ENCODE data around the gene OR4K14.
"Not testable (repeated sequence)": the region's sequence is repeated elsewhere in the genome, so short reads cannot be mapped to it uniquely, and the experiment has no call there.

Gene OR4K14, protein sequence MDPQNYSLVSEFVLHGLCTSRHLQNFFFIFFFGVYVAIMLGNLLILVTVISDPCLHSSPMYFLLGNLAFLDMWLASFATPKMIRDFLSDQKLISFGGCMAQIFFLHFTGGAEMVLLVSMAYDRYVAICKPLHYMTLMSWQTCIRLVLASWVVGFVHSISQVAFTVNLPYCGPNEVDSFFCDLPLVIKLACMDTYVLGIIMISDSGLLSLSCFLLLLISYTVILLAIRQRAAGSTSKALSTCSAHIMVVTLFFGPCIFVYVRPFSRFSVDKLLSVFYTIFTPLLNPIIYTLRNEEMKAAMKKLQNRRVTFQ

DNA sequence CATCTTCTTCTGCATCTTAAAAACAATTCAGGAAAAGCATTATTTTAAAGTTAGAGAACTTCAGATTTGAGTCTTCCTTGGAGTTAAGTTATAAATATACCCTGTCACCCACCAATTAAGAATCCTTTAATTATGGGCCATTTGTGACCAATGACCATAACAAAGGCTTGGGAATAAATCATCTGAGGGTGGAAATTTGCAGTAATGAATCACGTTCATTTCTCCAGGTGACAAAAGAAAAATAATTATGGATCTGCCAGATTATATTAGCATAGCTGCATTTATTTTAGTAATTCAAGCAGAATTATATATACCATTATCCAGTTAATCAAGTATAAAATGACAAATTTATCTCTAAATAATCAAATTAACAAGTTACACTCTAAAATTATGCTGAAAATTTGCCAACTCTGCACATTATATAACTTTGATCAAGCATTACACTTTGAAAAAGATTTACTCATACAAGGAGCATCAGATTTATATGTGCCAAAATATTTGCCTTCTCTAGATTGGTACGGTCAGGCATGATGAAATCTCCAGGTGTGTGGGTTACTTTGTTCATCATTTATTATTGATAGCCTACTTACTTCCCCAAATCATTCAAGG, at the start of gene OR4K14:
OR4K14 (minus strand) TSS at position 51 of the 609 bp plus-strand sequence. CDS start 4,114 bp downstream, outside the sequence.
- no peak for DNase-seq

DNA sequence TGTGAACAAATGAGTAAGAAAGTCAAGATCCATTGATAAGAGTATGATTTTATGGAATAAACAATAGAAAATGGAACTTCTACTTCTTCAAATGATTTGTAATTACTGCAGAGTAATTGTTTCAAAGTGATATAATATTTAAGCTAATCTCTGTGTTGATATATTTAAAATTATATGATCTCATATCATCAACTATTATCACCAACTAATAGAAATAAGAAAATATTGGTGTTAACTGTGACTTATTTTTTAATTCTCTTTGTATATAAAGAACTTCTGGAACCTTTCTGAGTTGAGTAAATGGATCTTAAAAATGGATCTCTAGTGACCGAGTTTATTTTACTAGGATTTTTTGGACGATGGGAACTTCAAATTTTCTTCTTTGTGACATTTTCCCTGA, 40.6 kb upstream of the OR4K14 start, which contains the start of gene OR4L1:
OR4L1 (plus strand) TSS at position 301 of the 400 bp plus-strand sequence; CDS start at position 301, 0 bp downstream.
- no peak for DNase-seq

DNA sequence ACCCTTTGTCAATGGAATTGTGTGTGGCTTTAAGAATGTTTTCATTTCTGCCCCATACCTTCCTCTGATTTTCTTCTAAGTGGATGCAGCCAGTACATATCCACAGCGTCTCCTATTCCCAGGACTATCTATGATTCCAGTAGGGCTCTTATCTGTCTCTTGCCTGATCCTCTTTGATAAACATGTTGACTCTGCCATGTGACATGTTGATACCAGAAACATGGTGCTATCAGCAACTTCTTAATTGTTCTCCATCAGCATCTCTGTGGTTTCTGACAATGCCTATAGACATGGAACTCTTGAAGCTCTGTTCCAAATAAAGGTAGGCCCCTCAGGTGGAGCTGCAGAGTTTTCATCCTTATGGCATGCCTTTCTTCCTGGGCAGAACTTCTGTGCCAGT, 29.1 kb upstream of the OR4K14 start:
- DNase-seq = no peak

DNA sequence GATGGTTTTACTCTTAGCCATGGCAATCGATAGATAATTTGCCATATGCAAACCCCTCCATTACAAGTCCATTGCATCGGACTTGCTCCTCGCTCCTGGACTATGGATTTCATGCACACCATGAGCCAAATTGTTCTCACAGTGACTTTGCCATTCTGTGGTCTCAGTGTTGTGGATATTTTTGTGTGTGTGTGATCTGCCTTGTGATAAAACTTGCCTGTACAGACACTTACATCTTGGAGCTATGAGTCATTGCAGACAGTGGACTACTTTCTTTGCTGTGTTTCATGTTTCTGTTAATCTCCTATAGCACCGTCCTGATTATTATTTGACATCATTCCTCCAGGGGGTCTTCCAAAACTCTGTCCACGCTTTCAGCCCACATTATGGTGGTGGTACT, 25.1 kb upstream of the OR4K14 start:
- DNase-seq = no peak

DNA sequence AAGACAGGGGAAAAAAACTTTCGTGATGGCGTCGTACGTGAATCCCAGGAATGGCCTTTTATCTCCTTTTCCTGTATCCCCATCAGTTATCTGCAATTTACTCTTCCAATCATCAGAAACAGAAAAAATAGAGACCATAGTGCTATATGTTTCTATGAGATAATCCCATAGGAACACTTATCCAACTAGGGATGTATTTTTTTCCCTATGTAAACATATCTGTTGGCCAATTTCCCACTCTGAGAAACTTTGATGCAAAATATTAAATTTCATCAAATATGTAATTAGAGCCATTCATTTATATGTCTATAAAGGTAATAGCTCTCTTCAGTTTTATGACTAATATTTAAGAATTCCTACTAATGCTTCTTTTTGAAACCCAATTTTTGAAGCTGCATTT, 16.8 kb upstream of the OR4K14 start, which contains the start of gene OR4K13:
OR4K13 (minus strand) TSS at position 101 of the 400 bp plus-strand sequence. CDS start 1,280 bp downstream, outside the sequence.
- DNase-seq = no peak

DNA sequence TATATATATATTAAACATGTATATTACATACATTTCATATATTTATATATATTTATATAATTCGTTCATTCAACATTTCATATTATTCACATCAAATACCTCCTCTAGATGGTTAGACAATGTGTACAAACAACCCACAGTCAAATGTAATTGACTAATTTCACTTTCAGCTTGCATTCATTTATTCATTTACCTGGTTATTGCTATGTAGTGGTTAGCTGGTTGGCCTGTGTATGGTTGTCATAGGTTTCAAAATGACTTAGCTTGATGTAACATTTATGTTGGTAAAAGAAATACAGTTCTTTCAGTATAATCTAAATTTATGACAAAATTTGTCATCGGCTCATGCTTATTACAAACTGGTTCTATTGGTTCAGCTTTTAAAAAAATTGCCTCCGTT, 16.3 kb upstream of the OR4K14 start:
- no peak for DNase-seq

DNA sequence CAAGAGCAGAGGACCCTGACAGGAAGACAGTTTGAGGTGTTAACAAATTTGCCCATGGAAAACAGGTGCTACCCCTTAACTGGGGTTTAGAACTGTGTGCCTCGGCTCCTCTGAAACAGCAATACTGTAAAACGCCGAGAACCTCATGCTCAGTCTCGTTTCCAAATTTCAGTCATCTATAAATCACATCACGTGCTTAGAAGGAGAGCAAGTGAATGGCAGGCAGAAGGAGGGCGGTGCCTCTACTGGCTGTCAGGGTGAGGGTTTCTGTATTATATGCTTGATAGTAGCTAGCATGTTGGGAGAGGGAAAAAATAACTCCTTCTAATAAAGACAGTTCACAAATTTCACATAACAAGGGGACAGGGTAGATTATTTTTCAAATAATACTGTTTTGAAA, 12.0 kb upstream of the OR4K14 start:
- no peak for DNase-seq

DNA sequence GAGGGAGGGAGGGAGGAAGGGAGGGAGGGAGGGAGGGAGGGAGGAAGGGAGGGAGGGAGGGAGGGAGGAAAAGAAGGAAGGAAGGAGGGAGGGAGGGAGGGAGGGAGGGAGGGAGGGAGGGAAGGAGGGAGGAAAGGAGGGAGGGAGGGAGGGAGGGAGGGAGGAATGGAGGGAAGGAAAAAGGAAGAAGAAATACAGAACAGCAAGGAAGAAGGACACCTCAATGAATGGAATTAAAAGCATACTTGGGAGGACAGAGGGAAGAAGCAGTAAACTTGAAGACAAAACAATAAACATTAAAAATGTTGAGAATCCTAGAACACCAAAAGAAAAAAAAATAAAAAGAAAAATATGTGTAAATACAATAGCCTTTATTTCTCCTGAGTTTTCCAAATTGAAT, 11.0 kb downstream of the OR4K14 start:
- DNase-seq = no peak

DNA sequence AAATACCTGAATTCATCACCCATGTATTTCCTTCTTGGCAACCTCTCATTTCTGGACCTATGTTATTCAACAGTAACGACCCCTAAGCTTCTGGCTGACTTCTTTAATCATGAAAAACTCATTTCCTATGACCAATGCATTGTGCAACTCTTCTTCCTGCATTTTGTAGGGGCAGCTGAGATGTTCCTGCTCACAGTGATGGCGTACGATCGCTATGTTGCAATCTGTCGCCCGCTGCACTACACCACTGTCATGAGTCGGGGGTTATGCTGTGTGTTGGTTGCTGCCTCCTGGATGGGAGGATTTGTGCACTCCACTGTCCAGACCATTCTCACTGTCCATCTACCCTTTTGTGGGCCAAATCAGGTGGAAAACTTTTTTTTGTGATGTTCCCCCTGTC, 16.8 kb downstream of the OR4K14 start:
- no peak for DNase-seq

DNA sequence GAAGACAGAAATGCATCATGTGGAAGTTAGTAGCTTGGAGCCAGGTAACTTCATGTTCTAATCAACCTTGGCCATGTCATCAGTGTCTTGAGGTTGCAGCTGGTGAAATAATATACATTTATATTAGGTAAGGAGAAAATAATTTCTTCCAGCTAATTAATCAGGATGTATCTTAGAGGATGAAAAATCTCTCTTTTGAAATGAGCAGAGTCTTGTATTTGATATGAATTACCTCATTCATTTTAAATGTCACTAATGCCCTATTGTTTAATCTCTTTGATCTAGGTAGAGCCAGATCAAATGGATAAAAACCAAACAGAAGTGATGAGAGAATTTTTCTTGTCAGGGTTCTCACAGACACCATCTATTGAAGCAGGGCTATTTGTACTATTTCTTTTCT, 17.2 kb downstream of the OR4K14 start, which contains the start of gene OR4Q2:
OR4Q2 (plus strand) TSS at position 301 of the 400 bp plus-strand sequence.
- no peak for DNase-seq

DNA sequence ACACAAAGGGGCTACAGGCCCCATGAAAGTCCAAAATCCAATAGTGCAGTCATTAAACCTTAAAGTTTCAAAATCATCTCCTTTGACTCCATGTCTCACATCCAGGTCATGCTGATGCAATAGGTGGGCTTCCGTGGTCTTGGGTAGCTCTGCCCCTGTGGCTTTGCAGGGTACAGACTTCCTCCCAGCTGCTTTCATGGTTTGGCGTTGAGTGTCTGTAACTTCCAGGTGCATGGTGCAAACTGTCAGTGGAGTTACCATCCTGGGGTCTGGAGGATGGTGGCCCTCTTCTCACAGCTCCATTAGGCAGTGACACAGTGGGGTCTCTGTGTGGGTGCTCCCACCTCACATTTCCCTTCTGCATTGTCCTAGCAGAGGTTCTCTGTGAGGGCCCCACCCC, 25.7 kb downstream of the OR4K14 start:
- no peak for DNase-seq

DNA sequence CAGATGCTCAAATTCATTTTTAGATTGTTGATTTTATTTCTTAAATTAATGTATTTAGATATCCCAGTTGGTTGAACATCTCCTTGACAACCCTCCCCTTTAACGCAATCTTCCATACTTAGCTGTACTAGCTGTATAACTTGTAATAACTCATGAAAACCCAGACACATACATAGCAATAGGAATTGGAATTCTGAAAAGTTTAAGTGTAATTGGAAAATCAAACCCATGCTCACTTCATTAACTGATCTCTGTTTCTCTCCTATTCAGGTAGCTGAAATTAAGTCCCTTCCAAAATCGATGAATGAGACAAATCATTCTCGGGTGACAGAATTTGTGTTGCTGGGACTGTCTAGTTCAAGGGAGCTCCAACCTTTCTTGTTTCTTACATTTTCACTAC, 43.8 kb downstream of the OR4K14 start, which contains the start of gene OR4K15:
OR4K15 (plus strand) TSS at position 301 of the 400 bp plus-strand sequence; CDS start at position 301, 0 bp downstream.
- no peak for DNase-seq

DNA sequence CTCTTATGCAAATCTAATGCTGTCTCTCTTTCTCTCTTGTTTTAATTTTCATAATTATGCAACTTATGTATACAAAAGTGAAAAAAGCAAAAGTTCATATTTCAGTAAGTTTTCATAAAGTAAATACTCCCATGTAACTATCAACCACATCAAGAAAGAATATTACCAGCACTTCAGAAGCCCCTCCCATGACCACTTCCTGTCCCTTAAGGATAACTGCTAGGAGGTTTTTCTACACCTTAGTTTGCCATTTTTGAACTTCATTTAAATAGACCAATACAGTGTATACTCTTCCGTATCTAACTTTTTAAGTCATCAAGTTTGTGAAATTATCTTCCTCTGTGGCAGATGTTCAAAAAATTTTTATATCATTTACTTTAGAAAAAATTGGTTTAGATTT, 44.3 kb downstream of the OR4K14 start:
- DNase-seq = no peak

DNA sequence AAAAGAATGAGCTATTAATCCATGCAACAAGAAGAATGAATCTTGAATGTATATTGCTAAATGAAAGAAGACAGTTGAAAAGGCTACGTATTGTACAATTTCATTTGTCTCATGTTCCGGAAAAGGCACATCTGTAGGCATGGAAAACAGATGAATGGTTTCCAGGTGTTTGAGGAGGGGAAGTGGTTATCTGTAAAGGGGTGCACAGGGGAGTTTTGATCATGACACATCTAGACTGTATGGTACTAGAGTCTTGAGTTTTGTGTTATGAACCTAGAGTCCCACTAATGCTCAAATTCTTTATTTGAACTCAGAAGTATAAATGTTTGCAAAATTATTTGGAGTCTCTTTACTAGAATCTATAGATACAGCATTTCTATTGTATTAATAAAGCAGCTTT, 49.4 kb downstream of the OR4K14 start:
- DNase-seq = not testable (repeated sequence)

Measured in femur (tissue), 1 donor.